Bone marrow (tissue), 2 donors: ENCODE measurements around the gene TMEM63A.

Experiments
- DNase-seq, 2 donors: peaks; one replicate each; lab custom pipeline; 2025; lab: John Stamatoyannopoulos, UW

TMEM63A gene

GRCh38 chr1:225885336-225885735 is 3.2 kb upstream of the TMEM63A start:
- no peak for DNase-seq

GRCh38 chr1:225883616-225884265 is 1.6 kb upstream of the TMEM63A start:
- no peak for DNase-seq

GRCh38 chr1:225882694-225883615 is 775 bp upstream of the TMEM63A start:
- peak; percentile 36 to 41 for DNase-seq

- peak; percentile 14 to 33 for DNase-seq
Measured at GRCh38 chr1:225881081-225881958, 860 bp downstream of the TMEM63A start.

DNA sequence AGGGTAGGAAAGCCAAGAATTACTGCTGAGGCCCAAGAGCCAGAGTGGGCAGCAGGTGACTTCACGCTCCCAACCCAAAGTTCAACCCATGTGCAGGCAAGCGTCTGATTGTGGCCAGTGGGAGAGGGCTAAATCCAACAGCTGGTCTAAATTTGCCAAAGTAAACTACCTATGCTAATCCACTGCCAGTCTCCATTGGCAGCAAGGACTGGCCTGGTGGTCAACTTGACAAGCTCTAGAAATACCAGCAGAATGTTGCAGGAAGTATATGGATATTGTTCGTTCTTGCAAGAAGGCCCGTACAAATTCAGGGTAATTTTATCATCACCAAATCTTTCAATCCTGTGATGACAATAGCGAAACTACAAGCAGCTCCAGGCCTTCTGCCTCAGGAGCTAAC is 1.5 kb downstream of the TMEM63A start:
- DNase-seq, result no peak

- no peak for DNase-seq
Measured at GRCh38 chr1:225880222-225880588, 2.0 kb downstream of the TMEM63A start.

GRCh38 chr1:225879521-225880221 is 2.5 kb downstream of the TMEM63A start:
- DNase-seq, result peak in 1 of 2 donors; percentile 72

DNA sequence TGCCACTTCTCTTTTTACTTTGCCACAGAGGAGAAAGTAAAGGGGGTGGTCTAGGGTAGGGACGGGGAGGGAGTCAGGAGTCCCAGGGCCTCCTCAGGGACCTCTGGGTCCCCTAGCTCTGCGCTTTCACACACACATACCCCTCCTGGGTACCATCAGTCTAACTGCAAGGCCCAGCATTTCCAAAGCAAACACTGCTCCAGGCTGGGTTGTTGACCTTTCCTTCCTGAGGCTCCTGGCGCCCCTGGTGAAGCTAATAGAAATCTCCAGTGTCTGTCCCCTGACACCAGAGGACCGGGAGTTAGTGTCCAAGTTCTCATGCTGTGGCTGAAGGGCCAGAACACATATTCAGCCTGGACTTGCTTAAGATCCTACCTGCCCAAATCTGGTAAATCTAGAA is 3.9 kb downstream of the TMEM63A start:
- no peak for DNase-seq

DNA sequence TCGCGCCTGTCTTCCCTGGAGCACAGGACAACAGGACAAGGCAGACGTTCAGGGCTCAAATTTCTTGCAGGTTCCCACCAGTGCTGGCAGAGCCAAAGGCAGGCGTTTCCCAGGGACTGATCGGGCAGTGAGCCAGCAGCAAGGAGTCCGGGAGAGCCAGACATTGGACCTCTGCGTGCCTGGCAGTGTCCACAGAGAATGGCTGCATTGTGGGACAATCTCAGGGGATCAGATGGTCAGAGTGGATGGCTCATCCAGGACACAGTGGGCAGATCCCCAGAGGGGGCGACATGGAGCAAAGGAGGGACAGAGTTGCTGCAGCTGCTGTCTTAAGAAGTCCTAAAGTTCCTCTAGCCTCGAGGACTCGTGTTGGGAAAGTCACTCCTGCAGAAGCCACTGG is 4.6 kb downstream of the TMEM63A start:
- DNase-seq, result peak; percentile 2 to 26

DNA sequence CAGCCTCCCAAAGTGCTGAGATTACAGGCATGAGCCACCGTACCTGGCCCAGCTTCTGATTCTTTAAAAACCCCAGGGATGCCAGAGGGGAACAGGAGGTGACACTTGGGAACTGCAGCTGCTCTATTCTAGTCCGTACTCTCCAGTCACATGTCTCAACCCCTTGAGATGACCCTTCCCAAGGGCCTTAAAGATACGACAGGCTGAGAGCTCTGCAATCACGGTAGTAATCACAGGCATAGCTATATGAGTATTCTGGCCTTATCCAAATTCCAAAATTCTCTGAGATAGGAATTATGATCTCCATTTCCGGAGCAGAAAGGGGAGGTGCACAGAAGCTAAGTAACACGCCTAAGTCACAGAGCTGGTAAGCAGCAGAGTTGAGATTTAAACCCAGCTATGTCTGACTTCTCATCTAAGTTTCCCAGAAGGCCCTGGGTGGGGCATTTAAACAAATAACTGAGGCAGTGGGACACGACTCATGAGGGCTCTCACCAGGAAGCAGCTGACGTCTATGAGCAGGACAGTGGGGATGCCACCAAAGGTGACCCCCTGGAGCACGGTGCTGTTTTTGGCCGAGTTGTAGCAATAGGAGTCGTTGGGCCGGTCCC is 5.2 kb downstream of the TMEM63A start:
- no peak for DNase-seq

DNA sequence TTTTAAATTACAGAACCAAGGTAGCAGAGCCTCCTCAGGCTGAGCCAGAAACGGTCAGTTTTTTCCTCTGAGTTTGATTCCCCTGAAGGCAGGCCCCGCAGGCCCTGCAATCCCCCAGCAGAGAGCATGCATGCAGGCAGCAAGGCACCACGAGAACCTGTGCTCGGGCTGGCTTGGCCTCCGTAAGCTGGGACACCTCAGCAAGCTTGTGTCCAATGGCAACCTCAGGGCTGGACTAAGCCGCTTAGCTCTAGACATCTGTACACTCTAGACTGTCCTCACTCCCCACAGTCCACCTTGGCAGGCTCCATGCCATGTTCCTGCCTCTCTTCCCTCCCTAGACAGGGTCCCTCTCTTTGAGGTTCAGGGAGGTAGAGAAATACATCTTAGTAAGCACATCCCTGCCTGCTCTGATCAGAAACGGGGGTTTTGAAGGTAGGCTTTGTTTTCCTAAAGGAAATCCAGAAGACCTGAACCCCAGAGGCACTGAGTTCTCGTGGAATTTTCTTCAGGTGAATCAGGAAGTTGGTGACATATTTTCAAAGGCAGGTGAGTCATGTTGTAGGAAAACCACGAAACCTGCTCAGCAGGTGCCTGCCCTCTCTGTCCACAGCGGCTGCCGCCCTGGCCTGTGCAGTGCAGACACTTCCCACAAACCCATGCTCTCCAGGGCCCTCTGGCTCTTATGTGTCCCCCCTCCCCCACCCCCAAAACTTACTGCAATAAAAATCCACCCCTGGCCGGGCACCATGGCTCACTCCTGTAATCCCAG is 7.0 kb downstream of the TMEM63A start:
- no peak for DNase-seq

- no peak for DNase-seq
Measured at GRCh38 chr1:225874431-225874830, 7.7 kb downstream of the TMEM63A start.

GRCh38 chr1:225873281-225873850 is 8.8 kb downstream of the TMEM63A start:
- no peak for DNase-seq

- DNase-seq, result no peak
Measured at GRCh38 chr1:225872075-225872430, 10.1 kb downstream of the TMEM63A start.

DNA sequence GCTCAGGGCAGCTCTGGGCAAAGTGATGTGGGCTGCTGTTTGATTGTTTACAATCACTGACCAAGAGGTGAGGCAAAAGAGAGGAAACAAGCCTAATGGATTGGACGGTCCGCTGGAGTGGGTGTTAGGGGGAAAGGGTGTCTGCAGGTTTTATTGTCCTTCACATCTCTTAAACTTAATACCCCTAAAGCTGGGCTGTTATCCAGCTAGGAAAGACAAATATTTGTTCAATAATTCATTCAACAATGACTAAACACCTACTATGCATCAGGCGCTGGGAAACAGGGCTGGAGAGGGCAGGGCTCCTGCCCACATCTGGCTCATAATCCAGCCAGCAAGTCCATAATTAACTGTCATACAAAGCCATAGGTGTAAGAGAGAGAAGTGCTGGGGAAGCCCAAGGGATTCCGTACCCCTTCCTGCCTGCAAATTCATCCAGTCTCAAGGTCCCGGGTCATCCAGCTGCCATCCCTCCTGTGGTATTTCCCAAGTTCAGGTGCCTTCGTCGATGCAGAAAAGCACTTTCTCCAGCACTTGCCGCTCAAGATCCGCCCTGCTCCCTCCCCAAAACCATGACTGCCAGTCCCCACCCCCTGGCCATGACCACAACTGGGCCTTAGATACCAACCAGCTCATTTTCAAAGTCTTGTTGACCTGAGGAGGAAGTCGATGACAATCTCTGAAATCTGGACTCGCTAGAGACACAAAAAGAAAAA is 10.7 kb downstream of the TMEM63A start:
- no peak for DNase-seq

GRCh38 chr1:225870911-225871310 is 11.3 kb downstream of the TMEM63A start:
- no peak for DNase-seq

GRCh38 chr1:225868631-225869330 is 13.4 kb downstream of the TMEM63A start:
- no peak for DNase-seq

DNA sequence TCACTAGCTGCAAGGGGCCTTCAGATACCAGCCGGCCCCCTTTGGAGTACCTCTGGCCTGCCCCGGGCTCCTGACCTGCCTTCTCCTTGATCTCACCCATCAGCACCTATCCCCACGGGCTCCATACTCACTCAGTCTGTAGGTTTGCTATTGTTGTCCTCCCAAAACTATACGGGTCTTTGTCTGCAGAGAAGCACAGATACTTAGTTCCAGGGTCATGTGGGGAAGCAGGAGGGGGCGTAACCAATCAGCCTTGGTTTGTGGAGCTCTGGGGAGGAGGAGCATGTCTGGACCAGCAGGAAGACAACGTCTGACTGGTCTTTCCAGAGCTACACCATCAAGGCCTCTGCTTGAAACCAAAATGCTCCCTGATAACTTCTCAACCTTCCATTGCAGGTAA is 15.2 kb downstream of the TMEM63A start:
- DNase-seq, result no peak
